HCT116 (cell line): ENCODE measurements around the gene FBXO11.
"Not testable (repeated sequence)": the region's sequence is repeated elsewhere in the genome, so short reads cannot be mapped to it uniquely, and the experiment has no call there.

Experiments used
- CBX3 ChIP-seq: IDR thresholded peaks from 2 replicates; pipeline ENCODE4 v1.6.1; 2012; ENCODE audit warnings: low read depth
- EZH2 ChIP-seq: fragments of 200-600 bp; sonication (generic); IDR thresholded peaks from 2 replicates; pipeline ENCODE4 v1.6.1; 2017; ENCODE audit warnings: antibody characterized with exemption, mixed run types
- POLR2A ChIP-seq: IDR thresholded peaks from 2 replicates; pipeline ENCODE4 v1.7.0; 2011; ENCODE audit warnings: borderline replicate concordance; ENCODE audit not compliant: insufficient read depth, insufficient read length; ENCODE audit errors: extremely low read depth
- POLR2AphosphoS5 ChIP-seq: IDR thresholded peaks from 2 replicates; pipeline ENCODE4 v1.6.1; 2011; ENCODE audit warnings: mild to moderate bottlenecking, low read depth, low read length, moderate library complexity
- RAD21 ChIP-seq: IDR thresholded peaks from 2 replicates; pipeline ENCODE4 v1.6.1; 2012; ENCODE audit warnings: low read depth, mild to moderate bottlenecking
- SP1 ChIP-seq: IDR thresholded peaks from 2 replicates; pipeline ENCODE4 v1.6.1; 2012; ENCODE audit warnings: low read depth
- YY1 ChIP-seq: IDR thresholded peaks from 2 replicates; pipeline ENCODE4 v1.6.1; 2011; ENCODE audit warnings: low read length, low read depth, moderate library complexity, mild to moderate bottlenecking; ENCODE audit not compliant: insufficient replicate concordance; ENCODE audit errors: extremely low read depth
- ZNF274 ChIP-seq: fragments of 200-500 bp; sonication (Bioruptor generic); IDR thresholded peaks from 2 replicates; pipeline ENCODE4 v1.6.1; 2014; ENCODE audit warnings: mild to moderate bottlenecking, low read depth, low read length, inconsistent platforms
- TF ChIP-seq, protein P1 (sequence below), 3 experiments: fragments of 200-600 bp in 1 of 3; sonication (generic) in 1 of 3; IDR thresholded peaks in 2 of 3; conservative IDR thresholded peaks in 1 of 3; 2 replicates each; pipeline ENCODE4 v1.5.1; 2012 to 2017; ENCODE audit warnings: low read depth in 2 of 3, low read length in 2 of 3, antibody characterized with exemption in 1 of 3, borderline replicate concordance in 1 of 3, control low read depth in 1 of 3, mild to moderate bottlenecking in 1 of 3, mixed read lengths in 1 of 3, mixed run types in 1 of 3, moderate library complexity in 1 of 3; ENCODE audit not compliant: insufficient read depth in 1 of 3
- TF ChIP-seq, protein P2 (sequence below): IDR thresholded peaks from 2 replicates; pipeline ENCODE4 v1.6.1; 2011; ENCODE audit warnings: mild to moderate bottlenecking, low read length, moderate library complexity; ENCODE audit not compliant: insufficient replicate concordance; ENCODE audit errors: extremely low read depth

DNA sequence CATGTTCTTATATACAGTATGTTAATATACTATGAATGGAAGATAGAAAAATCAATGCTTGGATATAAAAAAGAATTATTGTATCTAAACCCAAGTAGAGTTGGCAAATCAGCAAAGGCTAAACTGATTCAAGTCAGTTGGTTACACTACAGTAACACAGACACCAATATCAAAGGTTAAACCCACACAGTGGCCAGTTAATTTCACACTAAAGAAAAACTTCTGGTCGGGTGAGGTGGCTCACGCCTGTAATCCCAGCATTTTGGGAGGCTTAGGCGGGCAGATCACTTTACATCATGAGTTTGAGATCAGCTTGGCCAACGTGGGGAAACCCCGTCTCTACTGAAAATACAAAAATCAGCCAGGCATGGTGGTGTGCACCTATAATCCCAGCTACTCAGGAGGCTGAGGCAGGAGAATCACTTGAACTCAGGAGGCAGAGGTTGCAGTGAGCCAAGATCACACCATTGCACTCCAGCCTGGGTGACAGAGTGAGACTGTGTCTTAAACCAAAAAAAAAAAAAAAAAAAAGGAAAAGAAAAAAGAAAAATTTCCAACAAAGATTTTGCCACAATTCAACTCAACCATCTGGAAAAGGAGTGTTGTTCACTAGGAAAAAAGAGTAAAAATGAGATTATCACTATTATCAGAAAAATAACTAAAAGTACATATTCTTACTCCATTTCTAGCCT lies 9.0 kb downstream of the FBXO11 start:
- not testable (repeated sequence) for TF ChIP-seq POLR2A, CBX3, YY1, ZNF274, POLR2AphosphoS5, SP1, EZH2, RAD21
- TF ChIP-seq, protein P1, sequence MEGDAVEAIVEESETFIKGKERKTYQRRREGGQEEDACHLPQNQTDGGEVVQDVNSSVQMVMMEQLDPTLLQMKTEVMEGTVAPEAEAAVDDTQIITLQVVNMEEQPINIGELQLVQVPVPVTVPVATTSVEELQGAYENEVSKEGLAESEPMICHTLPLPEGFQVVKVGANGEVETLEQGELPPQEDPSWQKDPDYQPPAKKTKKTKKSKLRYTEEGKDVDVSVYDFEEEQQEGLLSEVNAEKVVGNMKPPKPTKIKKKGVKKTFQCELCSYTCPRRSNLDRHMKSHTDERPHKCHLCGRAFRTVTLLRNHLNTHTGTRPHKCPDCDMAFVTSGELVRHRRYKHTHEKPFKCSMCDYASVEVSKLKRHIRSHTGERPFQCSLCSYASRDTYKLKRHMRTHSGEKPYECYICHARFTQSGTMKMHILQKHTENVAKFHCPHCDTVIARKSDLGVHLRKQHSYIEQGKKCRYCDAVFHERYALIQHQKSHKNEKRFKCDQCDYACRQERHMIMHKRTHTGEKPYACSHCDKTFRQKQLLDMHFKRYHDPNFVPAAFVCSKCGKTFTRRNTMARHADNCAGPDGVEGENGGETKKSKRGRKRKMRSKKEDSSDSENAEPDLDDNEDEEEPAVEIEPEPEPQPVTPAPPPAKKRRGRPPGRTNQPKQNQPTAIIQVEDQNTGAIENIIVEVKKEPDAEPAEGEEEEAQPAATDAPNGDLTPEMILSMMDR (IDR thresholded peaks at IDR 0.05 in 2 of 3, conservative IDR thresholded peaks at IDR 0.05 in 1 of 3; ENCODE audit: borderline replicate concordance in 1 of 3, insufficient read depth in 1 of 3, low read depth in 2 of 3, low read length in 2 of 3): not testable (repeated sequence)
- TF ChIP-seq, protein P2, sequence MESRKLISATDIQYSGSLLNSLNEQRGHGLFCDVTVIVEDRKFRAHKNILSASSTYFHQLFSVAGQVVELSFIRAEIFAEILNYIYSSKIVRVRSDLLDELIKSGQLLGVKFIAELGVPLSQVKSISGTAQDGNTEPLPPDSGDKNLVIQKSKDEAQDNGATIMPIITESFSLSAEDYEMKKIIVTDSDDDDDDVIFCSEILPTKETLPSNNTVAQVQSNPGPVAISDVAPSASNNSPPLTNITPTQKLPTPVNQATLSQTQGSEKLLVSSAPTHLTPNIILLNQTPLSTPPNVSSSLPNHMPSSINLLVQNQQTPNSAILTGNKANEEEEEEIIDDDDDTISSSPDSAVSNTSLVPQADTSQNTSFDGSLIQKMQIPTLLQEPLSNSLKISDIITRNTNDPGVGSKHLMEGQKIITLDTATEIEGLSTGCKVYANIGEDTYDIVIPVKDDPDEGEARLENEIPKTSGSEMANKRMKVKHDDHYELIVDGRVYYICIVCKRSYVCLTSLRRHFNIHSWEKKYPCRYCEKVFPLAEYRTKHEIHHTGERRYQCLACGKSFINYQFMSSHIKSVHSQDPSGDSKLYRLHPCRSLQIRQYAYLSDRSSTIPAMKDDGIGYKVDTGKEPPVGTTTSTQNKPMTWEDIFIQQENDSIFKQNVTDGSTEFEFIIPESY: not testable (repeated sequence)
